ENCODE results near the gene AKAP6. TPM values are rescaled to one million over a fixed set of nuclear protein-coding genes. Genes with fewer than 3 reads are reported as not detected.

The AKAP6 gene
- total RNA-seq, 1 donor from 2014 or later: 0.53 TPM

DNA sequence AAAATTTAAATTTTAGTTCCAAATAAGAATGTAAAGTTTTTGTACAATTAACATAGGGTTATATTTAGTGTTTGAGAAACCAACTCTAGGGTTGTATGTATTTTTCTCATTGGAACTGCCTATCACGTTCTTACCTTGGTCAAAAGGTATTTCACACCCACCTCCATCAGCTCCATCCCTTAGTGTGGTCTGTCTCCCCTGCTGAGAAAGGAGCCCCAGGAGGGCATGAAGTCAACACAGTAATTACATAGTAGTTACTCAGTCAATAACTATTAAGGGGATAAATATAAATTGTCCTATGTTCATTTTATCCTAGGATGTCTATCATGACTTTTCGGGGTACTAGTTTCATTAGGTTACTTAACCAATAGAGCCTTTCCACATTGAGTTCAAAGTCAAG lies 106.3 kb downstream of the AKAP6 start:
- H3K4me1 Mint-ChIP-seq: peaks cover 20% of the 10 kb centered on the region
- no peak for ATAC-seq (ENCODE audit: low read depth)
- TF ChIP-seq, protein P1, sequence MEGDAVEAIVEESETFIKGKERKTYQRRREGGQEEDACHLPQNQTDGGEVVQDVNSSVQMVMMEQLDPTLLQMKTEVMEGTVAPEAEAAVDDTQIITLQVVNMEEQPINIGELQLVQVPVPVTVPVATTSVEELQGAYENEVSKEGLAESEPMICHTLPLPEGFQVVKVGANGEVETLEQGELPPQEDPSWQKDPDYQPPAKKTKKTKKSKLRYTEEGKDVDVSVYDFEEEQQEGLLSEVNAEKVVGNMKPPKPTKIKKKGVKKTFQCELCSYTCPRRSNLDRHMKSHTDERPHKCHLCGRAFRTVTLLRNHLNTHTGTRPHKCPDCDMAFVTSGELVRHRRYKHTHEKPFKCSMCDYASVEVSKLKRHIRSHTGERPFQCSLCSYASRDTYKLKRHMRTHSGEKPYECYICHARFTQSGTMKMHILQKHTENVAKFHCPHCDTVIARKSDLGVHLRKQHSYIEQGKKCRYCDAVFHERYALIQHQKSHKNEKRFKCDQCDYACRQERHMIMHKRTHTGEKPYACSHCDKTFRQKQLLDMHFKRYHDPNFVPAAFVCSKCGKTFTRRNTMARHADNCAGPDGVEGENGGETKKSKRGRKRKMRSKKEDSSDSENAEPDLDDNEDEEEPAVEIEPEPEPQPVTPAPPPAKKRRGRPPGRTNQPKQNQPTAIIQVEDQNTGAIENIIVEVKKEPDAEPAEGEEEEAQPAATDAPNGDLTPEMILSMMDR (IDR thresholded peaks at IDR 0.05): no peak
- H3K36me3 Mint-ChIP-seq (ENCODE audit: low read depth): peaks cover 5% of the 10 kb centered on the region
- no peak overlapping the region for H3K4me3 Mint-ChIP-seq
- DNase-seq: no peak
- H3K9me3 Mint-ChIP-seq: no peaks in the 10 kb centered on the region
- H3K27ac Mint-ChIP-seq: no peak overlapping the region
- no peaks in the 10 kb centered on the region for H3K27me3 Mint-ChIP-seq
- CTCF ChIA-PET: no interaction called here
- intact Hi-C loops (cut with micrococcal nuclease): no loop called here
- POLR2A ChIA-PET: no interaction called here

DNA sequence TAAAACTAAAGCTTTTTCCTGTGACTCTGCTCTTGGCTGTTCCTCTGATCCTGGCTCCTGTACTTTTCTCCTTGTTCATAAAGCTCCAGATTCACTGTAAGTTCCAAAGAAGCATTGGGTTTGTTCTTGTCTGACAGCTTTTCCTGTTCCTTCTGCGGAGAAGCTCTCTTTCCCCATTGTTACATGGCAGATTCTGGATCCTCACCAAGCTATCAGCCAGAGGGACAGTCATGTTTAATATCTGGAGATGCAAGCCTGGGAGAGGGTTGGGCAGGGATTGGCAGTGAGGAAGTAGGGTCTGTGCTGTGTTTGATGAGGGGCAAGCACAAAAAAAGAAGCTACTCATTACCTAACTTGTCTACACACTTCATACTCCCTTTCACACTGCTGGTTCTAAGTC lies 107.9 kb downstream of the AKAP6 start:
- Mint-ChIP-seq H3K9me3 (no peaks in the 10 kb centered on the region), H3K27me3 (no peaks in the 10 kb centered on the region), H3K4me1 (peaks cover 20% of the 10 kb centered on the region), H3K27ac (no peak overlapping the region), H3K36me3 (ENCODE audit: low read depth) (peaks cover 5% of the 10 kb centered on the region), H3K4me3 (no peak overlapping the region)
- ATAC-seq (ENCODE audit: low read depth): no peak
- ChIA-PET CTCF (no interaction called here), POLR2A (no interaction called here)
- intact Hi-C loops (cut with micrococcal nuclease): no loop called here
- DNase-seq: no peak
- TF ChIP-seq, protein P1 (IDR thresholded peaks at IDR 0.05): no peak

DNA sequence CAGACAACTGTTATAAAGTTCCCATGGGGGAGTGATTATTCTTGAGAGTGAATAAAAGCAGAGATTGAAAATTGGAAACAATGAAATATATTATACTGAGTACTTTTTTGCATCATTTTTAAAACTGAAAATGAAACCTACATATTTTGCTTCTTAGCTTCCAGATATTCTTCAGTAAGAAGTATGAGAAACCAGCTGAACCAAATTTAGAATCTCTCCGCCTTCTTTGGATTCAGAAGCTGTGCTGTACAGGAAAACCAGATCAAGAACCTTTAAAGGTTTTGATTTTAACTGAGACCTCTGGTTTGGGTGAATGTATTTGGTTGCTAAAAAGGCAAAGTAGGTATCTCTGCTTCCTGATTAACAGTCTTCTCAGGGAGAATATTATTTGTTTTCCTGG lies 109.4 kb downstream of the AKAP6 start:
- Mint-ChIP-seq H3K36me3 (ENCODE audit: low read depth) (peaks cover 5% of the 10 kb centered on the region), H3K4me1 (peaks cover 10% of the 10 kb centered on the region), H3K27me3 (no peaks in the 10 kb centered on the region), H3K4me3 (no peak overlapping the region), H3K9me3 (no peaks in the 10 kb centered on the region), H3K27ac (no peak overlapping the region)
- intact Hi-C loops (cut with micrococcal nuclease): no loop called here
- CTCF ChIA-PET: no interaction called here
- ATAC-seq (ENCODE audit: low read depth) (no peak), DNase-seq (no peak)
- TF ChIP-seq, protein P1 (IDR thresholded peaks at IDR 0.05): no peak
- POLR2A ChIA-PET: no interaction called here

DNA sequence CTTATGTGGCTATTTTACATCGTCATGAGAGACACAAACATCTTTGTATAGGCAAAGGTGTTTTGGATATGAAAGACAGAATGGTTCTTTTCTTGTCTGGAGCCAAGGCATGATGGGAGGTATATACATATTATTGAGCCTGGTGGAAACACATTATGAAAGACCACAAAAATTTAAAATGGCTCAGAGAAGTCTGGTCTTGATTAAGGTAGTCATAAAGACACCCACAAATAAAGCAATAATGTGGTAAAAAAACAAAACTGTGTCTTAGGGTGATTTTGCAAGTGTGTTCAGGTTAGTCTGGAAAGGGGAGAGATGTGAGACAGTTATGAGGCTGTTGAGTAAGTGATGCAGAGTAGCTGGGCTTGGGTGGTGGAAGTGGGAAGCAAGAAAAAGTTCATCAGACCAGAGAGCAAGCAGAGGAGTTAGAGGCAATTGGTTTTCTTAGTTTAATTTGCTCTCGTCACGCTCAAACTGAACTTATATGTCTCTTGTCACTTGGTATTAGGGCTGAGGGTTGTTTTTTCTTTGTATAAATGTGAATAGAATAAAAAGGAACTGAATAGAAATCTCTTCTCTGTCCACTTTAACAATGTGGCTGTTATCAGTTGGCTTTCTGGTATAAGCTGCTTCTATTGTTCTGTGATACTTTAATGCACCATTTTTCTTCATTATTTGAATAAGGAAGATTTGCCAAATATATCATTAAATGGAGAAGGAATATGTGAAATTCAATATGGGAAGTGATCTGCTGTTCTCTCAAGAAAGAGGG lies 115.0 kb downstream of the AKAP6 start:
- DNase-seq: no peak
- ChIA-PET POLR2A (no interaction called here), CTCF (no interaction called here)
- no peak for ATAC-seq (ENCODE audit: low read depth)
- Mint-ChIP-seq H3K27ac (no peak overlapping the region), H3K27me3 (no peaks in the 10 kb centered on the region), H3K4me1 (no peaks in the 10 kb centered on the region), H3K4me3 (no peak overlapping the region), H3K9me3 (no peaks in the 10 kb centered on the region), H3K36me3 (ENCODE audit: low read depth) (peaks cover 5% of the 10 kb centered on the region)
- TF ChIP-seq, protein P1 (IDR thresholded peaks at IDR 0.05): no peak
- intact Hi-C loops (cut with micrococcal nuclease): no loop called here

DNA sequence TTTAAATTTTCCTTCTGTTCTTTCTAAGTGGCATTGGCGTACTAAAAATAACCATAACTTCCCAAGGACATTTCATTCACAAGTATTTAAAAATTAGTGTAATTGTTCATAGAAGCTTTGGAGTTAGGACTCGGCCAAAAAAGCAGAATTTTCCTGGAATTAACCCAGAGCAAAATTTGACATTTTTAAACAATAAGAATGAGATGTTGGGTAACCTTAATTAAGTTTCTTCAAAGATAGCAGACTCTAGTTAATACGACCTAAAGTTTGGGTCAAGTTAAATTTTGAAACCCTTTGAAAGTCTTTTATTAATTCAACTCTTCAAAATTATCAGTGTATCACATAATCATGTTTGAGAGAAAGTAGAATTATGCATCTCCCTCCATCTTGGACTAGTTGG lies 118.3 kb downstream of the AKAP6 start:
- TF ChIP-seq, protein P1 (IDR thresholded peaks at IDR 0.05): no peak
- H3K4me1 Mint-ChIP-seq: no peaks in the 10 kb centered on the region
- ChIA-PET POLR2A (no interaction called here), CTCF (no interaction called here)
- H3K36me3 Mint-ChIP-seq (ENCODE audit: low read depth): no peaks in the 10 kb centered on the region
- H3K4me3 Mint-ChIP-seq: no peak overlapping the region
- H3K9me3 Mint-ChIP-seq: no peaks in the 10 kb centered on the region
- no peak for DNase-seq
- ATAC-seq (ENCODE audit: low read depth): no peak
- intact Hi-C loops (cut with micrococcal nuclease): no loop called here
- no peak overlapping the region for H3K27ac Mint-ChIP-seq
- no peaks in the 10 kb centered on the region for H3K27me3 Mint-ChIP-seq
